HepG2 (cell line): ENCODE measurements around the gene SFT2D1. TPM values are rescaled to one million over a fixed set of nuclear protein-coding genes. Genes with fewer than 3 reads are reported as not detected.
A peak's percentile ranks its signal among the peaks of the same experiment; 100 is the strongest.

ENCODE experiments used
- BHLHE40 ChIP-seq: IDR thresholded peaks from 2 replicates; pipeline ENCODE4 v1.6.1; 2011; ENCODE audit warnings: low read length, improper control_type of control experiment
- GABPA ChIP-seq, 2 experiments: IDR thresholded peaks; 2 replicates each; pipeline ENCODE4 v1.6.1; 2011 to 2016; ENCODE audit warnings: low read depth in 2 of 2, low read length in 1 of 2, missing biosample characterization in 1 of 2, missing genetic modification characterization in 1 of 2
- GATAD1 ChIP-seq: IDR thresholded peaks from 2 replicates; pipeline ENCODE4 v1.6.1; 2016; ENCODE audit warnings: missing genetic modification reagents, missing compliant biosample characterization
- GMEB1 ChIP-seq: sonication (generic); formaldehyde crosslinking; IDR thresholded peaks from 2 replicates; pipeline ENCODE4 v1.5.1; 2020; ENCODE audit warnings: missing genetic modification reagents, mild to moderate bottlenecking, borderline replicate concordance
- ISL2 ChIP-seq: sonication (generic); formaldehyde crosslinking; IDR thresholded peaks from 2 replicates; pipeline ENCODE4 v1.5.0; 2020; ENCODE audit warnings: missing genetic modification reagents
- KAT8 ChIP-seq: IDR thresholded peaks from 2 replicates; pipeline ENCODE4 v1.6.1; 2016; ENCODE audit warnings: missing genetic modification reagents, missing compliant biosample characterization
- KMT2A ChIP-seq: sonication (generic); formaldehyde crosslinking; IDR thresholded peaks from 2 replicates; pipeline ENCODE4 v1.4.0; 2020; ENCODE audit warnings: missing genetic modification reagents
- MAX ChIP-seq: IDR thresholded peaks from 2 replicates; pipeline ENCODE4 v1.6.1; 2012; ENCODE audit warnings: inconsistent platforms
- PHF5A ChIP-seq: IDR thresholded peaks from one replicate; pipeline ENCODE4 v1.6.1; 2018; ENCODE audit warnings: low read depth, missing genetic modification reagents; ENCODE audit not compliant: unreplicated experiment
- XRCC5 ChIP-seq: fragments of 200-400 bp; formaldehyde crosslinking; optimal IDR thresholded peaks from 2 replicates; pipeline ENCODE3; 2017; ENCODE audit warnings: mild to moderate bottlenecking, low read length
- ZNF136 ChIP-seq: sonication (generic); formaldehyde crosslinking; IDR thresholded peaks from 2 replicates; pipeline ENCODE4 v1.8.1; 2022; ENCODE audit warnings: low read depth, mild to moderate bottlenecking, moderate library complexity, missing genetic modification reagents
- ZNF235 ChIP-seq: sonication (generic); formaldehyde crosslinking; IDR thresholded peaks from 2 replicates; pipeline ENCODE4 v1.8.1; 2023; ENCODE audit warnings: mild to moderate bottlenecking, missing genetic modification reagents, borderline replicate concordance
- ZNF644 ChIP-seq: IDR thresholded peaks from 2 replicates; pipeline ENCODE4 v1.6.1; 2016; ENCODE audit warnings: low read depth
- ZNF772 ChIP-seq: sonication (generic); formaldehyde crosslinking; IDR thresholded peaks from 2 replicates; pipeline ENCODE4 v1.5.0; 2020; ENCODE audit warnings: mild to moderate bottlenecking, missing genetic modification reagents
- polyA plus RNA-seq, 8 experiments: library from polyadenylated mRNA; depleted of rRNA in 3 of 8; stranded (reverse) in 7 of 8; unstranded in 1 of 8; fragments of >200 nt; fragmentation: Illumina TruSeq in 4 of 8; extraction: Trizol in 4 of 8; gene quantifications; 2 replicates each; pipeline versions ENCODE4 v1.2.1 to v1.2.3, GENCODE V29; 2011 to 2016; ENCODE audit warnings: low read depth in 4 of 8, missing spikeins in 1 of 8, mixed read lengths in 1 of 8; ENCODE audit not compliant: insufficient read depth in 1 of 8
- total RNA-seq, 5 experiments: library from RNA; depleted of rRNA; stranded (reverse); fragments of >200 nt; fragmentation: Illumina TruSeq; extraction: Trizol; gene quantifications; 2 replicates each; pipeline ENCODE4 v1.2.3, GENCODE V29; 2016; ENCODE audit warnings: low read depth in 1 of 5
- TF ChIP-seq, protein P1 (sequence below): sonication (generic); formaldehyde crosslinking; conservative IDR thresholded peaks from 2 replicates; pipeline ENCODE4 v1.8.0; 2022; ENCODE audit warnings: mild to moderate bottlenecking, moderate library complexity, missing genetic modification reagents
- TF ChIP-seq, protein P2 (sequence below): sonication (generic); formaldehyde crosslinking; IDR thresholded peaks from 2 replicates; pipeline ENCODE4 v1.4.0; 2020; ENCODE audit warnings: low read depth, missing genetic modification reagents
- TF ChIP-seq, protein P3 (sequence below): IDR thresholded peaks from 2 replicates; pipeline ENCODE4 v1.6.1; 2016; ENCODE audit warnings: missing compliant biosample characterization, missing genetic modification reagents, borderline replicate concordance

Gene SFT2D1
- total and polyA plus RNA-seq, 2 of the 13 experiments (the other 11 are each of a cell fraction or from before 2014, with no cell fraction given): 115 to 147 TPM

DNA sequence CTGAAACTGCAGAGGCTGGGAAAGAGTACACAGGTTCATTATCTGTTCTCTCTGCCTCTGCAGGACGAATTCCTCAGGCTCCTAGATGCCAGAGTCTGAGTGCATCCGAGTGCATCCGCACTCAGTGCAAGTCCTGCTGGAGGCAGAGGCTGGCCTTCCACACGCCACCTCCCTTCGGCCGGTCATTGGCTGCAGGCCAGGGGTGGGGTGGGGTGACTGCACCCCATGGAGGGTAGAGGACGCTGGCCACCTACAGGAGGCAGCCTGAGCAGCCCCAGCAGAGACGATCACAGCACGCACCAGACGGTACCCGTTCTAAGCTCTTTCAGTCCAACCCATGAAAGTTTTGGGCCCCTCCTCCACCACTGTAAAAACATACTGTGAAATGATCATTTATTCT is 11.7 kb downstream of the SFT2D1 start (continued):
- TF ChIP-seq PHF5A (CRISPR knock-in tag) (peak; percentile 69), KAT8 (CRISPR knock-in tag) (peak; percentile 79), XRCC5 (peak; percentile 96), ZNF235 (CRISPR knock-in tag) (no peak), KMT2A (peak; percentile 94), ISL2 (CRISPR knock-in tag) (0 out of 2 replicates have a peak, but pooled peaks have one; percentile 46), ZNF772 (CRISPR knock-in tag) (0 out of 2 replicates have a peak, but pooled peaks have one; percentile 37), GABPA (IDR thresholded peaks at IDR 0.05; ENCODE audit: low read depth, low read length) (no peak), GABPA (CRISPR knock-in tag; IDR thresholded peaks at IDR 0.05; ENCODE audit: low read depth) (0 out of 2 replicates have a peak, but pooled peaks have one; percentile 33), GMEB1 (peak; percentile 47; the same call in 1 of the 2 replicates), MAX (peak; percentile 79), GATAD1 (CRISPR knock-in tag) (peak; percentile 40; the same call in 1 of the 2 replicates), ZNF136 (CRISPR knock-in tag) (peak; percentile 38; the same call in 1 of the 2 replicates), BHLHE40 (peak; percentile 34; the same call in 1 of the 2 replicates), ZNF644 (peak; percentile 81)
- TF ChIP-seq, protein P1, sequence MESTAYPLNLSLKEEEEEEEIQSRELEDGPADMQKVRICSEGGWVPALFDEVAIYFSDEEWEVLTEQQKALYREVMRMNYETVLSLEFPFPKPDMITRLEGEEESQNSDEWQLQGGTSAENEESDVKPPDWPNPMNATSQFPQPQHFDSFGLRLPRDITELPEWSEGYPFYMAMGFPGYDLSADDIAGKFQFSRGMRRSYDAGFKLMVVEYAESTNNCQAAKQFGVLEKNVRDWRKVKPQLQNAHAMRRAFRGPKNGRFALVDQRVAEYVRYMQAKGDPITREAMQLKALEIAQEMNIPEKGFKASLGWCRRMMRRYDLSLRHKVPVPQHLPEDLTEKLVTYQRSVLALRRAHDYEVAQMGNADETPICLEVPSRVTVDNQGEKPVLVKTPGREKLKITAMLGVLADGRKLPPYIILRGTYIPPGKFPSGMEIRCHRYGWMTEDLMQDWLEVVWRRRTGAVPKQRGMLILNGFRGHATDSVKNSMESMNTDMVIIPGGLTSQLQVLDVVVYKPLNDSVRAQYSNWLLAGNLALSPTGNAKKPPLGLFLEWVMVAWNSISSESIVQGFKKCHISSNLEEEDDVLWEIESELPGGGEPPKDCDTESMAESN: peak; percentile 63; the same call in 1 of the 2 replicates
- TF ChIP-seq, protein P2, sequence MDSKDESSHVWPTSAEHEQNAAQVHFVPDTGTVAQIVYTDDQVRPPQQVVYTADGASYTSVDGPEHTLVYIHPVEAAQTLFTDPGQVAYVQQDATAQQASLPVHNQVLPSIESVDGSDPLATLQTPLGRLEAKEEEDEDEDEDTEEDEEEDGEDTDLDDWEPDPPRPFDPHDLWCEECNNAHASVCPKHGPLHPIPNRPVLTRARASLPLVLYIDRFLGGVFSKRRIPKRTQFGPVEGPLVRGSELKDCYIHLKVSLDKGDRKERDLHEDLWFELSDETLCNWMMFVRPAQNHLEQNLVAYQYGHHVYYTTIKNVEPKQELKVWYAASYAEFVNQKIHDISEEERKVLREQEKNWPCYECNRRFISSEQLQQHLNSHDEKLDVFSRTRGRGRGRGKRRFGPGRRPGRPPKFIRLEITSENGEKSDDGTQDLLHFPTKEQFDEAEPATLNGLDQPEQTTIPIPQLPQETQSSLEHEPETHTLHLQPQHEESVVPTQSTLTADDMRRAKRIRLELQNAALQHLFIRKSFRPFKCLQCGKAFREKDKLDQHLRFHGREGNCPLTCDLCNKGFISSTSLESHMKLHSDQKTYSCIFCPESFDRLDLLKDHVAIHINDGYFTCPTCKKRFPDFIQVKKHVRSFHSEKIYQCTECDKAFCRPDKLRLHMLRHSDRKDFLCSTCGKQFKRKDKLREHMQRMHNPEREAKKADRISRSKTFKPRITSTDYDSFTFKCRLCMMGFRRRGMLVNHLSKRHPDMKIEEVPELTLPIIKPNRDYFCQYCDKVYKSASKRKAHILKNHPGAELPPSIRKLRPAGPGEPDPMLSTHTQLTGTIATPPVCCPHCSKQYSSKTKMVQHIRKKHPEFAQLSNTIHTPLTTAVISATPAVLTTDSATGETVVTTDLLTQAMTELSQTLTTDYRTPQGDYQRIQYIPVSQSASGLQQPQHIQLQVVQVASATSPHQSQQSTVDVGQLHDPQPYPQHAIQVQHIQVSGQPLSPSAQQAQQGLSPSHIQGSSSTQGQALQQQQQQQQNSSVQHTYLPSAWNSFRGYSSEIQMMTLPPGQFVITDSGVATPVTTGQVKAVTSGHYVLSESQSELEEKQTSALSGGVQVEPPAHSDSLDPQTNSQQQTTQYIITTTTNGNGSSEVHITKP (CRISPR knock-in tag): 0 out of 2 replicates have a peak, but pooled peaks have one; percentile 49
- TF ChIP-seq, protein P3, sequence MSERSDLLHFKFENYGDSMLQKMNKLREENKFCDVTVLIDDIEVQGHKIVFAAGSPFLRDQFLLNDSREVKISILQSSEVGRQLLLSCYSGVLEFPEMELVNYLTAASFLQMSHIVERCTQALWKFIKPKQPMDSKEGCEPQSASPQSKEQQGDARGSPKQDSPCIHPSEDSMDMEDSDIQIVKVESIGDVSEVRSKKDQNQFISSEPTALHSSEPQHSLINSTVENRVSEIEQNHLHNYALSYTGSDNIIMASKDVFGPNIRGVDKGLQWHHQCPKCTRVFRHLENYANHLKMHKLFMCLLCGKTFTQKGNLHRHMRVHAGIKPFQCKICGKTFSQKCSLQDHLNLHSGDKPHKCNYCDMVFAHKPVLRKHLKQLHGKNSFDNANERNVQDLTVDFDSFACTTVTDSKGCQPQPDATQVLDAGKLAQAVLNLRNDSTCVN (CRISPR knock-in tag): peak; percentile 72
